IMR-90 (cell line): Measurements from ENCODE around the gene COA5. TPM values are rescaled to one million over a fixed set of nuclear protein-coding genes. Genes with fewer than 3 reads are reported as not detected.

Source experiments
- ATAC-seq: fragments of 200-7000 bp; cut with Tn5 transposase; 2 replicates; pipeline ENCODE4 v1.9.1; 2020; ENCODE audit warnings: low read depth, mild to moderate bottlenecking, moderate library complexity
- BruUV-seq: library from RNA; stranded (reverse); fragments of 400-500 nt; replicated peaks from 2 replicates; lab custom pipeline; 2021; lab: Mats Ljungman, UMichigan
- CTCF ChIA-PET: fragments of 300-600 bp; formaldehyde crosslinking; extraction: SDS; loops from one replicate; lab custom pipeline; 2021; ENCODE audit warnings: antibody characterized with exemption; lab: Yijun Ruan, JAX
- POLR2A ChIA-PET: fragments of 300-600 bp; sonication (Branson Sonifier 250); formaldehyde crosslinking; loops from one replicate; lab custom pipeline; 2022; ENCODE audit warnings: antibody characterized with exemption; ENCODE audit not compliant: unreplicated experiment; lab: Charles Lee
- DNase-seq: peaks from one replicate; pipeline ENCODE4 v3.0.0; 2013
- H2AFZ ChIP-seq: replicated peaks from 2 replicates; pipeline ENCODE3; 2013; ENCODE audit warnings: low read length, mild to moderate bottlenecking; ENCODE audit not compliant: poor library complexity
- H2AK5ac ChIP-seq: 2 replicates; pipeline ENCODE4 v1.6.1; 2013; ENCODE audit warnings: low read depth, low read length, inconsistent platforms
- H2AK9ac ChIP-seq: replicated peaks from 2 replicates; pipeline ENCODE3; 2013; ENCODE audit warnings: mild to moderate bottlenecking, low read depth, low read length, moderate library complexity; ENCODE audit not compliant: poor library complexity
- H2BK120ac ChIP-seq: 2 replicates; pipeline ENCODE4 v1.6.1; 2013; ENCODE audit warnings: low read depth, low read length, inconsistent platforms
- H2BK15ac ChIP-seq: 3 replicates; pipeline ENCODE4 v1.6.1; 2013; ENCODE audit warnings: low read depth, low read length, inconsistent platforms
- H2BK20ac ChIP-seq: 2 replicates; pipeline ENCODE4 v1.6.1; 2013; ENCODE audit warnings: low read depth, mild to moderate bottlenecking, inconsistent platforms, low read length, moderate library complexity
- H2BK5ac ChIP-seq: 2 replicates; pipeline ENCODE4 v1.6.1; 2013; ENCODE audit warnings: mild to moderate bottlenecking, low read depth, low read length, inconsistent platforms; ENCODE audit not compliant: poor library complexity, severe bottlenecking
- H3K14ac ChIP-seq: replicated peaks from 2 replicates; pipeline ENCODE4 v1.6.1; 2013; ENCODE audit warnings: low read depth, low read length, inconsistent platforms
- H3K18ac ChIP-seq: 2 replicates; pipeline ENCODE4 v1.6.1; 2013; ENCODE audit warnings: low read depth, low read length, control low read depth
- H3K23ac ChIP-seq: 2 replicates; pipeline ENCODE4 v1.6.1; 2013; ENCODE audit warnings: low read depth, low read length, inconsistent platforms
- H3K27ac ChIP-seq: 2 replicates; pipeline ENCODE4 v1.5.1; 2013; ENCODE audit warnings: mild to moderate bottlenecking, control low read depth, low read length; ENCODE audit not compliant: insufficient read depth
- H3K27me3 ChIP-seq: 2 replicates; pipeline ENCODE4 v1.6.1; 2013; ENCODE audit warnings: low read length; ENCODE audit not compliant: control insufficient read depth, insufficient read depth
- H3K36me3 ChIP-seq: 2 replicates; pipeline ENCODE4 v1.6.1; 2013; ENCODE audit warnings: low read length, mixed read lengths; ENCODE audit not compliant: control insufficient read depth, insufficient read depth
- H3K4ac ChIP-seq: 2 replicates; pipeline ENCODE4 v1.6.1; 2013; ENCODE audit warnings: low read depth, low read length, inconsistent platforms
- H3K4me1 ChIP-seq: 2 replicates; pipeline ENCODE4 v1.6.1; 2013; ENCODE audit warnings: low read length, mixed read lengths; ENCODE audit not compliant: control insufficient read depth, insufficient read depth
- H3K4me2 ChIP-seq: 2 replicates; pipeline ENCODE4 v1.6.1; 2013; ENCODE audit warnings: low read depth, mild to moderate bottlenecking, control low read depth, low read length, moderate library complexity
- H3K4me3 ChIP-seq: 2 replicates; pipeline ENCODE4 v1.5.1; 2013; ENCODE audit warnings: low read depth, mild to moderate bottlenecking, control low read depth, low read length, moderate library complexity; ENCODE audit not compliant: insufficient read depth
- H3K56ac ChIP-seq: 2 replicates; pipeline ENCODE4 v1.6.1; 2013; ENCODE audit warnings: low read length, inconsistent platforms; ENCODE audit not compliant: insufficient read depth; ENCODE audit errors: extremely low read depth
- H3K79me1 ChIP-seq, 2 experiments: 2 replicates each; pipeline ENCODE4 v1.6.1; 2013; ENCODE audit warnings: low read length in 2 of 2, inconsistent platforms in 1 of 2, low read depth in 1 of 2
- H3K9ac ChIP-seq: 2 replicates; pipeline ENCODE4 v1.6.1; 2013; ENCODE audit warnings: low read depth, low read length, control low read depth
- H3K9me1 ChIP-seq: 2 replicates; pipeline ENCODE4 v1.6.1; 2013; ENCODE audit warnings: low read length, inconsistent platforms; ENCODE audit not compliant: insufficient read depth
- H3K9me3 ChIP-seq: 2 replicates; pipeline ENCODE4 v1.6.1; 2013; ENCODE audit warnings: low read length; ENCODE audit not compliant: control insufficient read depth, insufficient read depth
- H4K20me1 ChIP-seq: 2 replicates; pipeline ENCODE4 v1.6.1; 2013; ENCODE audit warnings: low read length, inconsistent platforms; ENCODE audit not compliant: insufficient read depth
- H4K5ac ChIP-seq: 2 replicates; pipeline ENCODE4 v1.6.1; 2013; ENCODE audit warnings: mild to moderate bottlenecking, low read depth, low read length, control low read depth
- H4K8ac ChIP-seq, 2 experiments: 2 replicates each; pipeline ENCODE4 v1.6.1; 2013; ENCODE audit warnings: low read depth in 2 of 2, low read length in 2 of 2, control low read depth in 1 of 2, inconsistent platforms in 1 of 2
- H4K91ac ChIP-seq: 2 replicates; pipeline ENCODE4 v1.6.1; 2013; ENCODE audit warnings: low read depth, low read length, inconsistent platforms; ENCODE audit not compliant: insufficient read depth
- RAD21 ChIP-seq: IDR thresholded peaks from 2 replicates; pipeline ENCODE4 v1.6.1; 2012; ENCODE audit warnings: low read length, improper control_type of control experiment
- RCOR1 ChIP-seq: IDR thresholded peaks from 2 replicates; pipeline ENCODE4 v1.6.1; 2012; ENCODE audit warnings: mild to moderate bottlenecking, low read length, improper control_type of control experiment; ENCODE audit not compliant: insufficient replicate concordance
- WGBS, 2 experiments: methylation state at CpG; one replicate each; pipeline versions ENCODE4 v1.1.5 to v1.1.7; 2013; ENCODE audit warnings: missing lambda C conversion rate in 2 of 2; ENCODE audit not compliant: insufficient read length in 1 of 2; ENCODE audit errors: extremely low coverage in 2 of 2; 5-methylcytosine and 5-hydroxymethylcytosine counted together
- dilution Hi-C: fragments of 300-500 bp; cut with HindIII; formaldehyde crosslinking; loops from one replicate; pipeline ENCODE4 v1.14.3; 2018; ENCODE audit warnings: low sequenced_read_pairs; ENCODE audit not compliant: unreplicated experiment
- in situ Hi-C: fragments of 300-500 bp; cut with MboI; formaldehyde crosslinking; loops from 3 replicates; pipeline ENCODE4 v1.14.3; 2019; ENCODE audit warnings: low sequenced_read_pairs, inconsistent platforms, mixed read lengths
- intact Hi-C: fragments of 100-400 bp; cut with micrococcal nuclease; formaldehyde crosslinking; loops from 2 replicates; pipeline ENCODE4 v1.10.0; 2022
- polyA plus RNA-seq, 3 experiments: library from polyadenylated mRNA; depleted of rRNA; stranded (reverse); fragments of >200 nt; gene quantifications; 2 replicates each; pipeline ENCODE4 v1.2.3, GENCODE V29; 2012; ENCODE audit warnings: low replicate concordance in 1 of 3
- total RNA-seq: library from RNA; depleted of rRNA; stranded (reverse); fragments of >200 nt; gene quantifications from 2 replicates; pipeline ENCODE4 v1.2.3, GENCODE V29; 2012; rRNA removed
- TF ChIP-seq, protein P1 (sequence below): fragments of 150-350 bp; IDR thresholded peaks from 2 replicates; pipeline ENCODE4 v1.6.1; 2016; ENCODE audit warnings: low read depth, mild to moderate bottlenecking, low read length, moderate library complexity, borderline replicate concordance
- TF ChIP-seq, protein P2 (sequence below): conservative IDR thresholded peaks from 2 replicates; pipeline ENCODE4 v1.5.1; 2012; ENCODE audit warnings: mild to moderate bottlenecking, low read depth, low read length, improper control_type of control experiment

The COA5 gene
- total and polyA plus RNA-seq, 2 of the 4 experiments (the other 2 are of a cell fraction): 8.4 to 14.2 TPM

DNA sequence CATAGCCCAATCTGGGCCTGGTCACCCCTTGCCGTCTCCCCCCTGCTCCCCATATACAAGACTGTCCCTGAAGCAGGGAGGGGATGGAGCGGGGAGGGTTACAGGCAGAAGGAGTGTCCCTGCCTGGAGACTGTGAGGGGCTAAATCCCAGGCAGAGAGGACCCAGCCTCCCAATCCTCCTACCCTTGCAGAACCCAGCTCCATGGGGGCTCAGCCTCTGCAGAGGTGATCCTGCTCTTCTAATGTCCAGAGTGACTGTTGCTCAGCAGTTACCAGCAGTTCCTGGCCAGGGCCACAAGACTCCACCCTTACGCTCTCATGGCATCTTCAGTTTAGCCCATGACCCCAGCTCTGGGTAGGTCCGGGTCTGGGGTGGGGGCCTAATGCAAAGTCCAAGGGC, 58.1 kb downstream of the COA5 start:
- Histone ChIP-seq H3K9ac (no peak overlapping the region), H2AK5ac (no peak overlapping the region), H3K79me1 (no peaks in the 10 kb centered on the region), H4K5ac (no peak overlapping the region), H3K56ac (no peak overlapping the region), H2BK5ac (no peak overlapping the region), H3K4ac (no peak overlapping the region), H3K4me3 (no peak overlapping the region), H3K27me3 (no peaks in the 10 kb centered on the region), H4K8ac (no peak overlapping the region), H3K9me3 (no peaks in the 10 kb centered on the region), H4K20me1 (no peaks in the 10 kb centered on the region), H3K4me1 (no peaks in the 10 kb centered on the region; the same call in 1 of the 2 replicates), H2BK15ac (no peak overlapping the region), H3K27ac (no peak overlapping the region), H3K36me3 (peaks cover 20% of the 10 kb centered on the region), H3K18ac (no peak overlapping the region), H3K23ac (no peak overlapping the region), H2AFZ (no peak overlapping the region), H4K91ac (no peak overlapping the region), H2BK20ac (no peak overlapping the region), H3K4me2 (no peak overlapping the region), H3K9me1 (peaks cover 4% of the 10 kb centered on the region; the same call in 1 of the 2 replicates), H2BK120ac (no peak overlapping the region), H3K14ac (no peak overlapping the region), H2AK9ac (no peak overlapping the region)
- 100% methylated on average over 1 of the region's 4 CpGs; no CpG with 5 or more reads in 1 of the 2 experiments for WGBS, 2 experiments
- dilution Hi-C loops: no loop called here
- TF ChIP-seq RCOR1: no peak
- TF ChIP-seq, protein P1, sequence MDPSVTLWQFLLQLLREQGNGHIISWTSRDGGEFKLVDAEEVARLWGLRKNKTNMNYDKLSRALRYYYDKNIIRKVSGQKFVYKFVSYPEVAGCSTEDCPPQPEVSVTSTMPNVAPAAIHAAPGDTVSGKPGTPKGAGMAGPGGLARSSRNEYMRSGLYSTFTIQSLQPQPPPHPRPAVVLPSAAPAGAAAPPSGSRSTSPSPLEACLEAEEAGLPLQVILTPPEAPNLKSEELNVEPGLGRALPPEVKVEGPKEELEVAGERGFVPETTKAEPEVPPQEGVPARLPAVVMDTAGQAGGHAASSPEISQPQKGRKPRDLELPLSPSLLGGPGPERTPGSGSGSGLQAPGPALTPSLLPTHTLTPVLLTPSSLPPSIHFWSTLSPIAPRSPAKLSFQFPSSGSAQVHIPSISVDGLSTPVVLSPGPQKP: no peak
- no peak for TF ChIP-seq RAD21
- TF ChIP-seq, protein P2, sequence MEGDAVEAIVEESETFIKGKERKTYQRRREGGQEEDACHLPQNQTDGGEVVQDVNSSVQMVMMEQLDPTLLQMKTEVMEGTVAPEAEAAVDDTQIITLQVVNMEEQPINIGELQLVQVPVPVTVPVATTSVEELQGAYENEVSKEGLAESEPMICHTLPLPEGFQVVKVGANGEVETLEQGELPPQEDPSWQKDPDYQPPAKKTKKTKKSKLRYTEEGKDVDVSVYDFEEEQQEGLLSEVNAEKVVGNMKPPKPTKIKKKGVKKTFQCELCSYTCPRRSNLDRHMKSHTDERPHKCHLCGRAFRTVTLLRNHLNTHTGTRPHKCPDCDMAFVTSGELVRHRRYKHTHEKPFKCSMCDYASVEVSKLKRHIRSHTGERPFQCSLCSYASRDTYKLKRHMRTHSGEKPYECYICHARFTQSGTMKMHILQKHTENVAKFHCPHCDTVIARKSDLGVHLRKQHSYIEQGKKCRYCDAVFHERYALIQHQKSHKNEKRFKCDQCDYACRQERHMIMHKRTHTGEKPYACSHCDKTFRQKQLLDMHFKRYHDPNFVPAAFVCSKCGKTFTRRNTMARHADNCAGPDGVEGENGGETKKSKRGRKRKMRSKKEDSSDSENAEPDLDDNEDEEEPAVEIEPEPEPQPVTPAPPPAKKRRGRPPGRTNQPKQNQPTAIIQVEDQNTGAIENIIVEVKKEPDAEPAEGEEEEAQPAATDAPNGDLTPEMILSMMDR: no peak
- CTCF ChIA-PET: no interaction called here
- no peak for ATAC-seq
- BruUV-seq: no TSS peak
- in situ Hi-C loops: no loop called here
- intact Hi-C loops: no loop called here
- no peak for DNase-seq
- POLR2A ChIA-PET: no interaction called here

Other genes with a start within 250 kb of the COA5 start
- 22.8 and 27.1 TPM in 2 replicates for gene INPP4A, start 163.7 kb downstream of the COA5 start, total RNA-seq
- 14.5 and 16.5 TPM in 2 replicates for gene INPP4A, start 163.7 kb downstream of the COA5 start, polyA plus RNA-seq (2012; rRNA removed)
- 18.3 and 40.3 TPM in 2 replicates for gene UNC50, start 77 bp upstream of the COA5 start, total RNA-seq
- gene UNC50, start 77 bp upstream of the COA5 start, polyA plus RNA-seq (2012; rRNA removed): 29.5 and 34.1 TPM in 2 replicates
- gene MGAT4A, start 122.6 kb upstream of the COA5 start, total RNA-seq: under 0.01 TPM in 2 replicates
- not detected in 2 replicates for gene MGAT4A, start 122.6 kb upstream of the COA5 start, polyA plus RNA-seq (2012; rRNA removed)